ENCODE data around the gene SIMC1.

The SIMC1 gene

GRCh38 chr5:176389135-176390123 is 151.2 kb downstream of the SIMC1 start:
- DNase-seq, result no peak

- no peak for DNase-seq
These were observed 153.3 kb downstream of the SIMC1 start for GRCh38 chr5:176391479-176391878.

- no peak for DNase-seq
These were observed 153.8 kb downstream of the SIMC1 start for GRCh38 chr5:176391999-176392398.

- no peak for DNase-seq
These were observed 154.3 kb downstream of the SIMC1 start for GRCh38 chr5:176392526-176392925.

GRCh38 chr5:176394096-176394495 is 155.9 kb downstream of the SIMC1 start:
- no peak for DNase-seq

GRCh38 chr5:176394881-176395675 is 156.9 kb downstream of the SIMC1 start:
- DNase-seq, result no peak
